Left lung (tissue), 10 donors: ENCODE measurements around the gene EYA4. TPM values are rescaled to one million over a fixed set of nuclear protein-coding genes. Genes with fewer than 3 reads are reported as not detected.

Source experiments
- ATAC-seq: fragments of 200-7000 bp; cut with Tn5 transposase; one replicate; pipeline ENCODE4 v1.9.1; 2020; ENCODE audit warnings: moderate library complexity
- DNase-seq, 4 donors: peaks; one replicate each; pipeline ENCODE4 v3.0.0-alpha.2; 2013 to 2020
- H3K27ac ChIP-seq, 2 donors: fragments of 200-600 bp; sonication (generic) in 1 of 2; one replicate each; pipeline versions ENCODE4 v1.5.0 to v1.8.0; 2020 to 2021
- H3K27me3 ChIP-seq, 2 donors: fragments of 200-600 bp; sonication (generic) in 1 of 2; one replicate each; pipeline versions ENCODE4 v1.5.0 to v1.8.0; 2020 to 2021
- H3K36me3 ChIP-seq, 2 donors: fragments of 200-600 bp; sonication (generic) in 1 of 2; one replicate each; pipeline versions ENCODE4 v1.5.0 to v1.8.0; 2020 to 2021
- H3K4me1 ChIP-seq, 2 donors: fragments of 200-600 bp; one replicate each; pipeline ENCODE4 v1.8.0; 2021
- H3K4me3 ChIP-seq, 2 donors: fragments of 200-600 bp; sonication (generic) in 1 of 2; one replicate each; pipeline versions ENCODE4 v1.5.0 to v1.8.0; 2020 to 2021; ENCODE audit warnings: mild to moderate bottlenecking in 1 of 2
- H3K9me3 ChIP-seq, 2 donors: fragments of 200-600 bp; sonication (generic) in 1 of 2; one replicate each; pipeline versions ENCODE4 v1.5.0 to v1.8.0; 2020 to 2021
- CTCF ChIP-seq, 2 donors: fragments of 200-600 bp; sonication (generic) in 1 of 2; IDR thresholded peaks; one replicate each; pipeline versions ENCODE4 v1.5.0 to v1.8.0; 2021; ENCODE audit warnings: antibody characterized with exemption in 2 of 2
- intact Hi-C, 2 donors: fragments of 100-400 bp; cut with DNase I; formaldehyde crosslinking; loops; one replicate each; pipeline versions ENCODE4 v1.11.2 to v1.14.2; 2022
- polyA plus RNA-seq, 6 donors: library from polyadenylated mRNA; unstranded; fragments of 120-200 nt; gene quantifications; one replicate each; pipeline ENCODE4 v1.2.1, GENCODE V29; 2013; ENCODE audit not compliant: insufficient read length in 6 of 6
- total RNA-seq, 2 donors: library from RNA; stranded (reverse); fragmentation: NEBNext Ultra II Directional; extraction: Animal tissue kit (Norgen Biotek cat#: 25700); gene quantifications; one replicate each; pipeline ENCODE4 v1.2.1, GENCODE V29; 2021
- donor health status: DM: no; HTN: yes; CAD: no.
- donor health status: DM: no; HTN: no; CAD: no.

EYA4 gene
- total and polyA plus RNA-seq, 8 donors: 1.0 to 9.8 (median 8.4) TPM

GRCh38 chr6:133466680-133467079, 225.5 kb downstream of the EYA4 start:
- no peak for DNase-seq
- H3K27me3 ChIP-seq: no peaks in the 10 kb centered on the region
- H3K4me1 ChIP-seq: no peaks in the 10 kb centered on the region
- no peak for ATAC-seq
- TF ChIP-seq CTCF (IDR thresholded peaks at IDR 0.05): no peak
- no peak overlapping the region for H3K27ac ChIP-seq
- H3K4me3 ChIP-seq: no peak overlapping the region
- no peaks in the 10 kb centered on the region for H3K36me3 ChIP-seq
- intact Hi-C loops: no loop called here
- no peaks in the 10 kb centered on the region for H3K9me3 ChIP-seq

GRCh38 chr6:133467231-133467981, 226.2 kb downstream of the EYA4 start:
- Histone ChIP-seq H3K9me3 (no peaks in the 10 kb centered on the region), H3K36me3 (no peaks in the 10 kb centered on the region), H3K4me1 (no peaks in the 10 kb centered on the region), H3K27me3 (no peaks in the 10 kb centered on the region), H3K27ac (no peak overlapping the region), H3K4me3 (no peak overlapping the region)
- ATAC-seq: no peak
- intact Hi-C loops: no loop called here
- no peak for TF ChIP-seq CTCF (IDR thresholded peaks at IDR 0.05)
- DNase-seq: no peak

GRCh38 chr6:133467982-133468380, 226.8 kb downstream of the EYA4 start:
- Histone ChIP-seq H3K4me3 (no peak overlapping the region), H3K27ac (no peak overlapping the region)
- intact Hi-C loops: no loop called here

GRCh38 chr6:133468591-133468990, 227.4 kb downstream of the EYA4 start:
- no peak overlapping the region for H3K27ac ChIP-seq
- ATAC-seq (no peak), DNase-seq (no peak)
- H3K4me1 ChIP-seq: no peaks in the 10 kb centered on the region
- TF ChIP-seq CTCF (IDR thresholded peaks at IDR 0.05): no peak
- H3K9me3 ChIP-seq: no peaks in the 10 kb centered on the region
- H3K4me3 ChIP-seq: no peak overlapping the region
- intact Hi-C loops: no loop called here
- no peaks in the 10 kb centered on the region for H3K36me3 ChIP-seq
- H3K27me3 ChIP-seq: no peaks in the 10 kb centered on the region

More at GRCh38 chr6:133467982-133468380, 226.8 kb downstream of the EYA4 start:
- H3K9me3 ChIP-seq: no peaks in the 10 kb centered on the region
- no peak for DNase-seq
- no peak for ATAC-seq
- H3K4me1 ChIP-seq: no peaks in the 10 kb centered on the region
- H3K27me3 ChIP-seq: no peaks in the 10 kb centered on the region
- no peak for TF ChIP-seq CTCF (IDR thresholded peaks at IDR 0.05)
- H3K36me3 ChIP-seq: no peaks in the 10 kb centered on the region

- Histone ChIP-seq H3K36me3 (no peaks in the 10 kb centered on the region), H3K27me3 (no peaks in the 10 kb centered on the region), H3K9me3 (no peaks in the 10 kb centered on the region), H3K4me3 (no peak overlapping the region), H3K27ac (no peak overlapping the region), H3K4me1 (no peaks in the 10 kb centered on the region)
- intact Hi-C loops: no loop called here
- no peak for DNase-seq
- no peak for TF ChIP-seq CTCF (IDR thresholded peaks at IDR 0.05)
- ATAC-seq: no peak
Observed at GRCh38 chr6:133474516-133474915, 233.4 kb downstream of the EYA4 start.
